ENCODE data around the gene RAB32. TPM values are rescaled to one million over a fixed set of nuclear protein-coding genes. Genes with fewer than 3 reads are reported as not detected.
"Not testable (repeated sequence)": the region's sequence is repeated elsewhere in the genome, so short reads cannot be mapped to it uniquely, and the experiment has no call there.

Gene RAB32
- total RNA-seq, 1 experiment from 2014 or later, result 21.4 TPM

DNA sequence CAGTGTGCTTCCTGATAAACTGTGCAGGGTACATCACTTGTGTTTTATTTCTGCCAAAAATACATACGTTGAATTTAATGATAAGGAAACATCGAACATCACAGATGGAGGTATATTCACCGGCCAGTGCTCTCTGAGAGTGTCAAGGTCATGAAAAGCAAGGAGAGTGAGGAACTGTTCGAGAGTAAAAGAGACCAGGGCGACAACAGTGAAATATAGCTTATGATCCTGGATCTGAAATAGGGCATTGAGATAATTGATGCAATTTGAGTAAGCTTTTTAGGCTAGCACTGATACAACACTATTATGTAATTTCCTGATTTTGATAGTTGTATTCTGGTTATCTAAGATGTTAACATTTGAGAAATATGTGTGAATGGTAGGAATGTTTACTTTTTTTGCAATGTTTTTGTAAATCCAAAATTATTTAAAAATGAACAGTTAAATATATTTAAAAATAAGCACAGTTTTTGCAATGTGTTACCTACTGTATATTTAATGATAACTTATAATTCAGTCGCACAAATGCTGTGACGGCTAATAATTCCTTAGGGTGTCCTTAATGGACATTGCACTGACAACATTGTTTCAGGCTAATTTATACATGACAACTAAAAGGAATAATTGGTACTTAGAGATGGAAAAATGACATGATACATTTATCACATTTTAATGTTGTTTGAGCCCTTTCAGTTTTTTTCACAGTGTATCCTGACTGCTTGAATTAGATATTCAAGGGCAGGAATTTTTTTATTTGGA lies 9.9 kb downstream of the RAB32 start:
- DNase-seq, result no peak
- H2AFZ ChIP-seq, result no peak overlapping the region
- H3K4me1 ChIP-seq (replicated peaks; ENCODE audit: insufficient read depth), result no peaks in the 10 kb centered on the region
- no peaks in the 10 kb centered on the region for H4K20me1 ChIP-seq (ENCODE audit: insufficient read depth)
- H3K4me3 ChIP-seq, result no peak overlapping the region
- no peaks in the 10 kb centered on the region; the same call in 1 of the 2 replicates for H3F3A ChIP-seq (ENCODE audit: insufficient read depth, low read depth)
- no peaks in the 10 kb centered on the region for H3K27me3 ChIP-seq (ENCODE audit: insufficient read depth, low read depth)
- no peaks in the 10 kb centered on the region for H3K9me3 ChIP-seq (ENCODE audit: insufficient read depth, low read depth)
- POLR2A ChIA-PET (ENCODE audit: unreplicated experiment), result no interaction called here
- H3K9me2 ChIP-seq (ENCODE audit: insufficient read depth), result no peaks in the 10 kb centered on the region
- CTCF ChIA-PET, result no interaction called here
- H3K79me2 ChIP-seq (ENCODE audit: low read depth), result 0 out of 2 replicates have a peak, but pooled peaks cover 7% of the 10 kb centered on the region
- no peaks in the 10 kb centered on the region for H3K36me3 ChIP-seq (ENCODE audit: low read depth)
- no peak for TF ChIP-seq EZH2 (IDR thresholded peaks at IDR 0.05; ENCODE audit: low read depth)
- TF ChIP-seq CTCF (conservative IDR thresholded peaks at IDR 0.05), result no peak
- H3K27ac ChIP-seq, result no peak overlapping the region
- intact Hi-C loops (cut with micrococcal nuclease; ENCODE audit: unreplicated experiment), result no loop called here
- no peak overlapping the region for H3K4me2 ChIP-seq
- no TSS peak for BruUV-seq (replicated peaks)

GRCh38 chr6:146560607-146561006 lies 17.0 kb downstream of the RAB32 start:
- TF ChIP-seq EZH2 (IDR thresholded peaks at IDR 0.05; ENCODE audit: low read depth), result no peak
- TF ChIP-seq CTCF (conservative IDR thresholded peaks at IDR 0.05), result no peak
- H3K79me2 ChIP-seq (ENCODE audit: low read depth), result no peaks in the 10 kb centered on the region
- H3K9me3 ChIP-seq (ENCODE audit: insufficient read depth, low read depth), result no peaks in the 10 kb centered on the region
- no peak overlapping the region for H3K4me3 ChIP-seq
- no peaks in the 10 kb centered on the region for H4K20me1 ChIP-seq (ENCODE audit: insufficient read depth)
- no TSS peak for BruUV-seq (replicated peaks)
- POLR2A ChIA-PET (ENCODE audit: unreplicated experiment), result no interaction called here
- no peaks in the 10 kb centered on the region; the same call in 1 of the 2 replicates for H3F3A ChIP-seq (ENCODE audit: insufficient read depth, low read depth)
- no peaks in the 10 kb centered on the region for H3K36me3 ChIP-seq (ENCODE audit: low read depth)
- H3K9me2 ChIP-seq (ENCODE audit: insufficient read depth), result no peaks in the 10 kb centered on the region
- H3K27ac ChIP-seq, result no peak overlapping the region
- CTCF ChIA-PET, result no interaction called here
- no peaks in the 10 kb centered on the region for H3K27me3 ChIP-seq (ENCODE audit: insufficient read depth, low read depth)
- H3K4me1 ChIP-seq (replicated peaks; ENCODE audit: insufficient read depth), result no peaks in the 10 kb centered on the region
- intact Hi-C loops (cut with micrococcal nuclease; ENCODE audit: unreplicated experiment), result no loop called here
- H2AFZ ChIP-seq, result no peak overlapping the region
- no peak overlapping the region for H3K4me2 ChIP-seq
- no peak for DNase-seq

GRCh38 chr6:146566661-146567060 lies 23.0 kb downstream of the RAB32 start:
- H3K27ac ChIP-seq; H3K36me3 ChIP-seq (ENCODE audit: low read depth); H2AFZ ChIP-seq; H4K20me1 ChIP-seq (ENCODE audit: insufficient read depth); H3K4me2 ChIP-seq; BruUV-seq (replicated peaks); intact Hi-C loops (cut with micrococcal nuclease; ENCODE audit: unreplicated experiment); DNase-seq; H3K79me2 ChIP-seq (ENCODE audit: low read depth); H3K27me3 ChIP-seq (ENCODE audit: insufficient read depth, low read depth); H3K4me1 ChIP-seq (replicated peaks; ENCODE audit: insufficient read depth); CTCF ChIA-PET; H3K9me2 ChIP-seq (ENCODE audit: insufficient read depth); H3K9me3 ChIP-seq (ENCODE audit: insufficient read depth, low read depth); POLR2A ChIA-PET (ENCODE audit: unreplicated experiment); H3K4me3 ChIP-seq; H3F3A ChIP-seq (ENCODE audit: insufficient read depth, low read depth): not testable (repeated sequence)

DNA sequence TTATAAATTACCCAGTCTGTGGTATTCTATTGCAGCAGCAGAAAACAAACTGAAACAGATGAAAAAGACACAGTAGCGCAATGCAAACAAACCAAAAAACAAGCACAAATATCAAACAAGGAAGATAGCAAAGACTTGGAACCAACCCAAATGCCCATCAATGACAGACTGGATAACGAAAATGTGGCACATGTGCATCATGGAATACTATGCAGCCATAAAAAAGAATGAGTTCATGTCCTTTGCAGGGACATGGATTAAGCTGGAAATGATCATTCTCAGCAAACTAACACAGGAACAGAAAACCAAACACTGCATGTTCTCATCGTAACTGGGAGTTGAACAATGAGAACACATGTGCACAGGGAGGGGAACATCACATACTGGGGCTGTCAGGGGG lies 25.0 kb downstream of the RAB32 start:
- POLR2A ChIA-PET (ENCODE audit: unreplicated experiment); H3F3A ChIP-seq (ENCODE audit: insufficient read depth, low read depth); H3K9me3 ChIP-seq (ENCODE audit: insufficient read depth, low read depth); DNase-seq; H3K27me3 ChIP-seq (ENCODE audit: insufficient read depth, low read depth); H3K4me3 ChIP-seq; H3K4me2 ChIP-seq; H3K4me1 ChIP-seq (replicated peaks; ENCODE audit: insufficient read depth); H3K36me3 ChIP-seq (ENCODE audit: low read depth); BruUV-seq (replicated peaks); intact Hi-C loops (cut with micrococcal nuclease; ENCODE audit: unreplicated experiment); H3K9me2 ChIP-seq (ENCODE audit: insufficient read depth); H4K20me1 ChIP-seq (ENCODE audit: insufficient read depth); CTCF ChIA-PET; H2AFZ ChIP-seq; H3K27ac ChIP-seq; H3K79me2 ChIP-seq (ENCODE audit: low read depth): not testable (repeated sequence)

Data from PC-9 (cell line).